ENCODE data around the gene TMEM125.

TMEM125 gene

DNA sequence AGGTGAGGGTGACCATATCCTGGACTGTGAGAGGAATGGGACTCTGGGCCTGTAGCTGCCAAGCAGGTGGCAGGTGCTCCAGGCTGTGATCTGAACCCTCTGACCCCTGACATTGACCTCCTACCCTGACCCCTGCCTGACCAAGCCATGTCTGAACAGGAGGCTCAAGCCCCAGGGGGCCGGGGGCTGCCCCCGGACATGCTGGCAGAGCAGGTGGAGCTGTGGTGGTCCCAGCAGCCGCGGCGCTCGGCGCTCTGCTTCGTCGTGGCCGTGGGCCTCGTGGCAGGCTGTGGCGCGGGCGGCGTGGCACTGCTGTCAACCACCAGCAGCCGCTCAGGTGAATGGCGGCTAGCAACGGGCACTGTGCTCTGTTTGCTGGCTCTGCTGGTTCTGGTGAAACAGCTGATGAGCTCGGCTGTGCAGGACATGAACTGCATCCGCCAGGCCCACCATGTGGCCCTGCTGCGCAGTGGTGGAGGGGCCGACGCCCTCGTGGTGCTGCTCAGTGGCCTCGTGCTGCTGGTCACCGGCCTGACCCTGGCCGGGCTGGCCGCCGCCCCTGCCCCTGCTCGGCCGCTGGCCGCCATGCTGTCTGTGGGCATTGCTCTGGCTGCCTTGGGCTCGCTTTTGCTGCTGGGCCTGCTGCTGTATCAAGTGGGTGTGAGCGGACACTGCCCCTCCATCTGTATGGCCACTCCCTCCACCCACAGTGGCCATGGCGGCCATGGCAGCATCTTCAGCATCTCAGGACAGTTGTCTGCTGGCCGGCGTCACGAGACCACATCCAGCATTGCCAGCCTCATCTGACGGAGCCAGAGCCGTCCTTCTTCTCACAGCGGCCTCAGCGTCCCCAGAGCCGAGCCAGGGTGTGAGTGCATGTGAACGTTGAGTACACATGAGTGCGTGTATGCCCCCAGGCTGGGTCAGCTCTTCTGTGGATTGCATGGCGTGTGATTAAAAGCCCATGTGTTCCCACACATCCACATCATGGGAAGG lies 3.1 kb downstream of the TMEM125 start:
- DNase-seq (ENCODE audit: low spot score) = peak; percentile 18
- in situ Hi-C loops (cut with MboI; ENCODE audit: low sequenced_read_pairs, unreplicated experiment) = no loop called here
- TF ChIP-seq, protein P1, sequence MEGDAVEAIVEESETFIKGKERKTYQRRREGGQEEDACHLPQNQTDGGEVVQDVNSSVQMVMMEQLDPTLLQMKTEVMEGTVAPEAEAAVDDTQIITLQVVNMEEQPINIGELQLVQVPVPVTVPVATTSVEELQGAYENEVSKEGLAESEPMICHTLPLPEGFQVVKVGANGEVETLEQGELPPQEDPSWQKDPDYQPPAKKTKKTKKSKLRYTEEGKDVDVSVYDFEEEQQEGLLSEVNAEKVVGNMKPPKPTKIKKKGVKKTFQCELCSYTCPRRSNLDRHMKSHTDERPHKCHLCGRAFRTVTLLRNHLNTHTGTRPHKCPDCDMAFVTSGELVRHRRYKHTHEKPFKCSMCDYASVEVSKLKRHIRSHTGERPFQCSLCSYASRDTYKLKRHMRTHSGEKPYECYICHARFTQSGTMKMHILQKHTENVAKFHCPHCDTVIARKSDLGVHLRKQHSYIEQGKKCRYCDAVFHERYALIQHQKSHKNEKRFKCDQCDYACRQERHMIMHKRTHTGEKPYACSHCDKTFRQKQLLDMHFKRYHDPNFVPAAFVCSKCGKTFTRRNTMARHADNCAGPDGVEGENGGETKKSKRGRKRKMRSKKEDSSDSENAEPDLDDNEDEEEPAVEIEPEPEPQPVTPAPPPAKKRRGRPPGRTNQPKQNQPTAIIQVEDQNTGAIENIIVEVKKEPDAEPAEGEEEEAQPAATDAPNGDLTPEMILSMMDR (IDR thresholded peaks at IDR 0.05; ENCODE audit: borderline replicate concordance, control extremely low read depth, extremely low read depth, insufficient read depth, missing control alignments) = no peak

DNA sequence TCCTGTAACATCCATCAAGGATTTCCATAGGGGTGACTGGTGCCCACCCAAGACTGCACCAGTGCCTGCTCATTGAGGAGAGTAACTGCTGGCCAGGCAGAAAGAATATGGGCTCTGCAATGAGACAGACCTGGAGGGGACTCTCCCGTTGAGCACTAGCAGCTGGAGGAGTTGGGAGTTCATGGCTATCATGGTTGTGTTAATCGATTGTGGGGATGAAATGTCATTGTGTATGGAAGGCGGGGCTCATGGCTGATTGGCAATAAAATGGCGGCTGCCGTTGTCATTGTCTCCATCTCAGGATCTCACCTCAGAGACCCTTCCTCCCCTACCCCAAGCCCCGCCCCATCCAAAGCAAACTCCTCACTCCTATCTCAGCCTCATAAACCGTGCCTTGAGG lies 3.9 kb downstream of the TMEM125 start:
- in situ Hi-C loops (cut with MboI; ENCODE audit: low sequenced_read_pairs, unreplicated experiment) = no loop called here
- TF ChIP-seq, protein P1 (IDR thresholded peaks at IDR 0.05; ENCODE audit: borderline replicate concordance, control extremely low read depth, extremely low read depth, insufficient read depth, missing control alignments) = no peak
- peak; percentile 16 for DNase-seq (ENCODE audit: low spot score)

DNA sequence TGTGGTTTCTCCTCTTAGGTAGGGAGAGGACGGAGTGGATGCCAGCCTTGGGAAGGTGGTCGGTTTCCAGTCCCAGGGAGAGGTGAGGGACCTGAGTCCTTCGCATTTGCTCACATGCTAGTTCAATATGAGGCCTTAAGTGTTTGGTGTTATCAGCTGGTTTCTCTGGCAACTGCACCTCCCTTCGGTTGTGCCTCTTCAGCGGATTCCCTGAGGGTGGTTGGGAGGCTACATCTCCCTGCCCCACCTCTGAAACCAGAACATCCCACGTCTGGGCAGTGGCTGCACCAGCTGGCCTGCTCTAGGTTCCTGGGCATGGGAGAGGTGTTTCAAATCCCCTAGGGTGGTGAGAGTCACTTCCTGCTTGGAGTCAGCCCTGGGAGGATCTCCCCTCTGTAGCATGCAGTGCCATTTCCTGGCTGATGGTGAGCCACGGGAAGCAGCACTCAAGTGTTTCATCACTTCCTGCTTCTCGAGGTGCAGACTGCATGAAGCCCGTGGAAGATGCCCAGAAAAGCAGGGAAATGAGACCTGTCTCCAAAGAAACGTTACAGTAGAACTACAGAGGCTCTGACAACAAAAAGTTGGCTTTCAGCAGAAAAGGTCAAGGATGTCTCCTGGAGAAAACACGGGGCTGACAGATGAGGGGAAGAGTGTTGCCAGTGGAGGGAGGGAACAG lies 4.5 kb downstream of the TMEM125 start:
- DNase-seq (ENCODE audit: low spot score) = peak; percentile 18
- in situ Hi-C loops (cut with MboI; ENCODE audit: low sequenced_read_pairs, unreplicated experiment) = no loop called here
- TF ChIP-seq, protein P1 (IDR thresholded peaks at IDR 0.05; ENCODE audit: borderline replicate concordance, control extremely low read depth, extremely low read depth, insufficient read depth, missing control alignments) = no peak

DNA sequence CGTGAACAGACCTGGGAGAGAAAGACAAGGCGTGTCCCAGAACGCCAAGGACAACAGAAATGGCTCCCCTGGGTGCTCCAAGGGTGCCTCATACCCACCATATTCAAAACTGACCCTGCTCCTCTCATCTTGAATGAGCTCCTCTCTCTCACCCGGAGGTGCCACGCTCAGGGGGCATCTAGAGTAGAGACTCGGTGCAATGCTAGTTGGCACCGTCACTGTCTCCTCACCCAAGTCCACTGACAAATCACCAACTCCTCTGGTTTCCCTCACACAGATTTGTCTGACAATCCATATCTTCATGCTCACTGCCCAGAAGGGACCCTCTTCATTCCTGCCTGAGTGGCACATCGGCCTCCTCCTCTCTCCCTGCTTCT lies 5.0 kb downstream of the TMEM125 start:
- no peak for DNase-seq (ENCODE audit: low spot score)
- in situ Hi-C loops (cut with MboI; ENCODE audit: low sequenced_read_pairs, unreplicated experiment) = no loop called here
- TF ChIP-seq, protein P1 (IDR thresholded peaks at IDR 0.05; ENCODE audit: borderline replicate concordance, control extremely low read depth, extremely low read depth, insufficient read depth, missing control alignments) = no peak

DNA sequence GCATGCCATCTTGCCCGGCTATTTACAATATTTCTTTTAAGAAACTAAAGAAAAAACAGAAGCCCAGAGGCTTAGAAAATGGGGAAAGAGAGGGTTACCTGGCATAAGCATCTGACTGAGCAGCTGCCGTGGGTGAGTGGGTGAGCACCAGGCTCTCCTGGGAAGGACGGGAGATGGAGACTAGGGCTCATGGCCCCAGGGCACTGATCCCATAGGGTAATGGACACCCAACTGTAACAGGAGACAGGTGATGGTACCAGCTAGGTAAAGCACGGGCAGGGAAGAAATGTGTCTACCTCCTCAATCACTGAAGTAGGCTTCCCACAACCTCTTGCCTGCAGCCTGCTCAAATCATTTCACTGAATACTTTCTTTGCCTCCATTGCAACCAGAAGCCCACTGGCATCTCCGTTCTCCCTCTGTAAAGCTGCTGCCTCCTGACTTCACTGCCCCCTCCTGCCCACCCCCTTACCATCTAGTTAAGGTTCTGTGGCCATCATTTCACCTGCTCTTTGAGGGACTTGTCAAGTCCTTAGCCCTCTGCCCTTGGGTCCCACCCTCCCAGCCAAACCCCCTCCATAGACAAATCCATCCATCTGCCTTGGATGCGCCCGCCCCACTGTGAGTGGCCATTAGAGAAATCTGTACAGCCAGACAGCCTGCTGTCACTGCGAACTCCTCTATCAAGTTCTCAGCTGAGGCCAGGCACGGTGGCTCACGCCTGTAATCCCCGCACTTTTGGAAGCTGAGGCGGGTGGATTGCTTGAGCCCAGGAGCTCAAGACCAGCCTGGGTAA lies 6.2 kb downstream of the TMEM125 start:
- in situ Hi-C loops (cut with MboI; ENCODE audit: low sequenced_read_pairs, unreplicated experiment) = no loop called here
- TF ChIP-seq, protein P1 (IDR thresholded peaks at IDR 0.05; ENCODE audit: borderline replicate concordance, control extremely low read depth, extremely low read depth, insufficient read depth, missing control alignments) = no peak
- no peak for DNase-seq (ENCODE audit: low spot score)

DNA sequence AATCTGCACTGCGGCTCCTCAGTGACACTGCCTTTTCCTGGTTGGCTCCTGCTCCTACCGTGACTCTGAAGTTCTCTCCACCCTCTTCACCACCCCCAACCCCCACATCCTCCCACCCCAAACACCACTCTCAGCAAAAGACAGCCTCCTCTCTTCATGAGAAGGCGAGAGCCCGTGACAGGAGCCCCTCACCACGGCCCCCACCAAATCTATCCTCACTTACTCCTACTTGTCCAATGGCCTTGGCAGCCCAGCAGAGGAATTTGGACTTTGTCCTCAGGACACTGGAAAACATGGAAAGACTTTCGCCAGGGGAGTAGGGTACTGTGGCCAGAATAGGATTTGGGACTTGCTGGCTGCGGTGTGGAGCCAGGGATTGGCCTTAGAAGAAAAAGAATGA lies 6.9 kb downstream of the TMEM125 start:
- DNase-seq (ENCODE audit: low spot score) = no peak
- in situ Hi-C loops (cut with MboI; ENCODE audit: low sequenced_read_pairs, unreplicated experiment) = no loop called here
- TF ChIP-seq, protein P1 (IDR thresholded peaks at IDR 0.05; ENCODE audit: borderline replicate concordance, control extremely low read depth, extremely low read depth, insufficient read depth, missing control alignments) = no peak

Measured in GM13976 (cell line).